GM13976 (cell line): ENCODE data around the gene BPI.

ENCODE experiments used
- DNase-seq: peaks from one replicate; pipeline ENCODE4 v3.0.0; 2012; ENCODE audit warnings: low spot score
- in situ Hi-C: fragments of 300-500 bp; cut with MboI; formaldehyde crosslinking; loops from one replicate; pipeline ENCODE4 v1.12.0; 2022; ENCODE audit warnings: low sequenced_read_pairs, mixed read lengths, inconsistent platforms; ENCODE audit not compliant: unreplicated experiment
- TF ChIP-seq, protein P1 (sequence below): IDR thresholded peaks from 2 replicates; pipeline ENCODE4 v1.5.1; 2012; ENCODE audit warnings: borderline replicate concordance, mild to moderate bottlenecking; ENCODE audit not compliant: insufficient read depth; ENCODE audit errors: extremely low read depth, missing control alignments, control extremely low read depth

Gene BPI

DNA sequence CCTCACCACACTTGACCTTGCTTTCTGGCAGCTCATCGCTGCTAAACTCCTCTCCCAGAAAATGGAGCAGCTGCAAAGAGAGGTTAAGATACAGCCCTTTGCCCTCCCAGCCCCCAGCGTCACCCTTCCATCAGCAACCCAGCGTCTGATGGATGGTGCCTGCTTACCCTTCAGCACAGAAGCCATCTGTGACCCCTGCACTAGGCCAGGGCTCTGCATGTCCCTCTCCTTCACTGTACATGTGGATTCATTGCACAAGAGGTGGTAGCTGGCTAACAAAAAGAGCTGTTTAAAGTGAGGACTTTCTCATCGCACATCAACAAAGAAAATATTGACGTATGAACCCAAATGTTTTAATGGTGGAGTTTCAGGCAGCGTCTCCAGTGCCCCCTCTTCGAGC lies 54.6 kb downstream of the BPI start:
- TF ChIP-seq, protein P1, sequence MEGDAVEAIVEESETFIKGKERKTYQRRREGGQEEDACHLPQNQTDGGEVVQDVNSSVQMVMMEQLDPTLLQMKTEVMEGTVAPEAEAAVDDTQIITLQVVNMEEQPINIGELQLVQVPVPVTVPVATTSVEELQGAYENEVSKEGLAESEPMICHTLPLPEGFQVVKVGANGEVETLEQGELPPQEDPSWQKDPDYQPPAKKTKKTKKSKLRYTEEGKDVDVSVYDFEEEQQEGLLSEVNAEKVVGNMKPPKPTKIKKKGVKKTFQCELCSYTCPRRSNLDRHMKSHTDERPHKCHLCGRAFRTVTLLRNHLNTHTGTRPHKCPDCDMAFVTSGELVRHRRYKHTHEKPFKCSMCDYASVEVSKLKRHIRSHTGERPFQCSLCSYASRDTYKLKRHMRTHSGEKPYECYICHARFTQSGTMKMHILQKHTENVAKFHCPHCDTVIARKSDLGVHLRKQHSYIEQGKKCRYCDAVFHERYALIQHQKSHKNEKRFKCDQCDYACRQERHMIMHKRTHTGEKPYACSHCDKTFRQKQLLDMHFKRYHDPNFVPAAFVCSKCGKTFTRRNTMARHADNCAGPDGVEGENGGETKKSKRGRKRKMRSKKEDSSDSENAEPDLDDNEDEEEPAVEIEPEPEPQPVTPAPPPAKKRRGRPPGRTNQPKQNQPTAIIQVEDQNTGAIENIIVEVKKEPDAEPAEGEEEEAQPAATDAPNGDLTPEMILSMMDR: no peak
- in situ Hi-C loops: no loop called here
- no peak for DNase-seq

DNA sequence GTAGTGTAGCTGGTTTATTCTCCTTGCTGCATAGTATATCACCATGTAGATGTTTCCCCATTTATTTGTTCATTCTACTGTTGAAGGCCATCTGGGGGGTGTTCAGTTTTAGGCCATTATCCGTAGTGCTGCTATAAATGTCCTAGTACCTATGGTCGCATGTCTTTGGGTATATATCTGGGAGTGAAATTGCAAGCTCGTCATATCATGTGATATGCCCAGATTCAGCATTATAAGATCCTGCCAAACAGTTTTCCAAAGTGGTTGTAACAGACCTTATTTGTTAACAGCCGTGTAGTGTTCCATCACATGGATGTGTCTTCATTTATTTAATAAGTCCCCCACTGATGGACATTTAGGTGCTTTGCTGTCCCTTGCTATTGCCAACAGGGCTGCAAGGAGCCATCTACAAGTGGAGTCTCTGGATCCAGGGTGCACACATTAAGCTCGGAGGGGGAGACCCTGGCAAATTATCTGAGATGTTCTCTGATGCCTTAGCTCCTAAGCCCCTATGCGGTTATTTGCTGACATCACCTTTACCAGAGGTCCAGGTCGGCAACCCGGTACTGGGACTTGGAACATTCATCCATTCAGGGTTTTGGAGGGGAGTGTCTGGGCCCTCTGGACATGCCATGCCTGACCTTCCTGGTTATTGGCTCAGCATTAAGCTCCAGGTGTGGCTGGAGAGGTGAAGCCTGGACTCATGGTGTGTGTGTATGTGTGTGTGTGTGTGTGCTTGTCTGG lies 59.2 kb downstream of the BPI start:
- DNase-seq: no peak
- TF ChIP-seq, protein P1: no peak
- in situ Hi-C loops: no loop called here

DNA sequence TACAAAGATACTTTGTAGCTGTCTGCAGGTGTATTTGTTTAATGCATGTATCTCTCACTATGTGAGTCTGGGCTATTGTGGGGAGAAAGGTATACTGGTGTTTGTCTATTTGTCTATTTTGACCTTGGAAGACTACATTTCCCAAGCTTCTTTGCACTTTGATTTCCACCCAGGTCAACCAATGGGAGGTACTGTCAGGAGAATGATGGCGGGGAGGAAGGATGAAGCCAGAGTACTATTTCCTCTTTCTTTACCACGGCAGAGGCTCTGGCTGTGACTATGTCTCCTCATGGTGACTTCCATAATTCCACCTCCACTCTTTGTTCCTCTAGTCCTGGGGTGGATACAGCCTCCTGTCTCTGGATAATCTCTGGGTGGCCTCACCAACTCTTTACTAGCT lies 65.4 kb downstream of the BPI start:
- in situ Hi-C loops: no loop called here
- no peak for DNase-seq
- TF ChIP-seq, protein P1: no peak

DNA sequence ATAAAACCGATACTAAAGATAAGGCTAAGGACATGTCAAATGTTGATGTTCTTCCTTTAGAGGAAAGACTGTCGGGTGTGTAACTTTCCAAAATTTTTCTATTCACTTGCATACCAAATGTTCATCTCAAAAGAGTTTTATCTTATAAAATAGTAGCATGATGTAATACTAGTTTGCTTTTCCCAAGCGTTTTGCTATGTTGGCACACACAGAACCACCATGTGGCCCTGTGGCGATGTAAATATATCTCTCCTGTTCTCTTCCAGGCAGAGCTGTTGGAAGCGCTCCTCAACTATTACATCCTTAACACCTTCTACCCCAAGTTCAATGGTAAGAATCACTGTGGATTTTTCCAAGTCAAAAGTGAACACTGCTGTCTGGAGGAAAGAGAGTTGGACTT lies 68.8 kb downstream of the BPI start:
- in situ Hi-C loops: no loop called here

DNA sequence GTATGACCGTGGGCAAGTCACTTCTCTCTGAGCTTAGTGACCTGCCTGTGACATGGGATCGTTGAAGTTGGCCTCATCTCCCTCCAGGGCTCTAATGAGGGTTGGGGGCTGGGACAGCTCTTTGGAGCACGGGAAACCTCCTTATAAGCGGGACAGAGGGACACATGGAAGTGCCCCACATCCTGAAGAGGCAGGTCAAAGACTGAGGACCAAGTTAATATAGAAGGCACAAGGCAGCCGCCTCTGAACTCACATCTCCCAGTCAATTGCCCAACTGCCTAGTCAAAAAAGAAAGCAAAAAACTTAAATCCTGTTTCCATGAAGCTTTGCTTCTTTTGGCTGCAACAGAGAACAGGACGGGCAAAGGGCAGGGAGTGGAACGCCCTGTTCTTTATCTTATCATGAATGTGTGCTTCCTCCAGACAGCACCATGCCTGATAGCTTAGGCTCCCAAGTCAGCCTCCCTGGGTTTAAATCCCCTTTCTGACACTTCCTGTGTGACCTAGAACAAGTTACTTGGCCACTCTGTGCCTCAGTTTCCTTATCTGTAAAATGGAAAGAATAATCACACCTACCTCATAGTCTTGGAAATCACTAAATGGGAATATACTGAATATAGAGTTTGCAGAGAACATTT lies 69.4 kb downstream of the BPI start:
- in situ Hi-C loops: no loop called here
- TF ChIP-seq, protein P1: no peak
- no peak for DNase-seq

More for the DNA sequence above, 68.8 kb downstream of the BPI start:
- no peak for DNase-seq
- TF ChIP-seq, protein P1: no peak

DNA sequence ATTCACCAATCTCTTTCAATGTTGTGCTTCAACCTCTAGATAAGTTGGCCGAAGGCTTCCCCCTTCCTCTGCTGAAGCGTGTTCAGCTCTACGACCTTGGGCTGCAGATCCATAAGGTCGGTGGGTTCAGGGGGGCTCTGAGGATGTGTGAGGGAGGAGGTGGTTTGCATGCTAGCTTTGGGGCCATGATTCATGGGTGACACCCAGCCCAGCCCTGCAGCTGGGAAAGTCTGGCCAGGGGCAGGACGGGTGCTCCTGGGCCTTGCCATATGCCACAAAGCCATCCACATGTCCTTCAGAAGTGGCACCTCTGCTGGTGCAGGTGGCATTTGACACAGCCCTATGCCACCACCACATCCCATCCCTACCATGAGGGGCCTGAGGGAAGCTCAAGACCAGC lies 69.9 kb downstream of the BPI start:
- in situ Hi-C loops: no loop called here
- no peak for DNase-seq
- TF ChIP-seq, protein P1: no peak
